Measurements from ENCODE around the gene CDIPT.

The CDIPT gene

DNA sequence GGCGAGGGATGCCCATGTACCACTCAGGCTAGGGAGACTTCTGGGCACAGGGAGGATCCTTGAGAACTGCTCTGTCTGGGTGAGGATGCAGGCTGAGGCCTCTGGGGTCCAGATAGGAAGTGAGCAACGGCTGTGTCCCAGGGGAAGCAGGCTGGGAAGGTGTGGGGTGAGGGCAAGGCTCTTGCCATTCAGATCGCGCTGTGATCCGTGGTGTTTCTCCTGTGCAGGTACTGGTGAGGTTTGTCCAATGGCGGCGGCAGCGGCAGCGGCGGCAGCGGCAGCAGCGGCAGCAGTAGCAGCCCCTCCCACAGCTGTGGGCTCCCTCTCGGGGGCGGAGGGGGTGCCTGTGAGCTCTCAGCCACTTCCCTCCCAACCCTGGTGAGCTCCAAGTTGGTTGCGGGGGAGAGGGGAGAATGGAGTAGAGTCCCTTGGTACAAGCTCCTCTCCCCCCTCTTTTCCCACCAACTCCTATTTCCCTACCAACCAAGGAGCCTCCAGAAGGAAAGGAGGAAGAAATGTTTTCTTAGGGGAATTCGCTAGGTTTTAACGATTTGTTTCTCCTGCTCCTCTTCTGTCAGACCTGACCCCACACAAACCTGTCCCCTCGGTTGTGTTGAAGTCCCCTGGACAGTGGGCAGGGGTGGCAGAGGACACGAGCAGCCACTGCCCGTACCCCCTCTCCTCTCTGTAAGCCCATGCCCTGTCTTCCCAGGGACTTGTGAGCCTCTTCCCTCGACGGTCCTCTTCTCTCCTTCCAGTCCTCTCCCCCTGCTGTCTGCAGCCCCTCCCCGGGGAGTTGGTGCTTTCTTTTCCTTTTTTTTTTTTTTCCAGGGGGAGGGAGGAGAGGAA is 53.0 kb downstream of the CDIPT start:
- DNase-seq = no peak

DNA sequence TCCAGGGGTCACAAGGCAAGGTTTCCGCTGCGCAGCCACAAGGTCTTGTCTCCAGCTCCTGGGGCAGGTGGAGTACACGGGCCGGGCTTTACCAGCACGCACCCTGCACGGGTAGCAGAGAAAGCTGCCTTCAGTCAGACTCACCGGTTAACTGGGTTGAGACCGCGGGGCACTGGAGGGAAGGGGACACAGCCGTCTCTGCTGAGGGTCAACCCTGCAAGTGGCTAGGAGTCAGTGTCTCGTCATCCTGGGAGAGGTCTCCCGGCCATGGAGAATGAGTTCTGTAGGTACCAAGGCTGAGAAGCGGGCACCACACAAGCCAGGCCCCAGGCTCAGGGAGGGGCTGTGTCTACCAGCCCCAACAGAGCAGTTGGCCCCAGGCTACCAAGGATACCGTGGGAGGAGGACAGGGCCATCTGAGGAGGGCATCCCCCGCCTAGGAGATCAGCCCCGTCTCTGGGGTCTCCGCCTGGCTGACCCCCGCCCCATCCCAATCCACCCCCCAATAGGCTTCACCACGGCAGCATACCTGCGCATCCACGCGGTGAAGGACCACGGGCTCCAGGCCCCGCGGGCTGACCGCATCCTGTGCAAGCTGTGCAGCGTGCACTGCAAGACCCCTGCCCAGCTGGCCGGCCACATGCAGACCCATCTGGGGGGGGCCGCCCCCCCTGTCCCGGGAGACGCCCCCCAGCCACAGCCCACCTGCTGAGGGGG is 53.8 kb downstream of the CDIPT start:
- no peak for DNase-seq
